Coronary artery (tissue), 2 donors: ENCODE results near the gene ANGPT4.

Experiments used
- DNase-seq: peaks from one replicate; pipeline ENCODE4 v3.0.0-alpha.2; 2017; ENCODE audit warnings: low spot score
- H3K27ac ChIP-seq, 2 donors: fragments of 200-600 bp; sonication (generic); one replicate each; pipeline ENCODE4 v1.5.1; 2016 to 2019
- H3K4me3 ChIP-seq: fragments of 200-600 bp; sonication (generic); 2 replicates; pipeline ENCODE4 v1.5.1; 2016; ENCODE audit warnings: mild to moderate bottlenecking, moderate library complexity
- TF ChIP-seq, protein P1 (sequence below): fragments of 200-600 bp; sonication (generic); IDR thresholded peaks from one replicate; pipeline ENCODE4 v1.5.1; 2019; ENCODE audit warnings: antibody characterized with exemption

ANGPT4 gene

DNA sequence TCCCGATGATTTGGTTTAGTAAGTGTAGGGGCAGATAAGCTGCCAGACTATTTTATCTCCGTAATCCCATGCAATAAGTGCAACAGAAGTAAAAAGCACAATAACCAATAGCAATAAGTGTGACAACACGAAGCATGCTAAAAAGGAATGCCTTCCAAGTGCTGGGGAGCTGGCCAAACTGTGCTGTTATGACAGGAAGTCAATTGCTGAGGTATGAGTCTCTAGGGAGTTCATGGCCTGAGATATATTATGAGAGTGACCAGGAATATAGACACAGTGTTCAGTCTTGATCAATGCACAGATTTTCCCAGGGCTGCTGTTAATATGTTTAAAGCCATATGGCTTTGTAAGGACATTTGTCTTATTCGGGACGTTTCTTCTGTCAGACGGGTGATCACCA, 10.5 kb upstream of the ANGPT4 start:
- no peak overlapping the region for H3K4me3 ChIP-seq
- no peak for DNase-seq
- TF ChIP-seq, protein P1, sequence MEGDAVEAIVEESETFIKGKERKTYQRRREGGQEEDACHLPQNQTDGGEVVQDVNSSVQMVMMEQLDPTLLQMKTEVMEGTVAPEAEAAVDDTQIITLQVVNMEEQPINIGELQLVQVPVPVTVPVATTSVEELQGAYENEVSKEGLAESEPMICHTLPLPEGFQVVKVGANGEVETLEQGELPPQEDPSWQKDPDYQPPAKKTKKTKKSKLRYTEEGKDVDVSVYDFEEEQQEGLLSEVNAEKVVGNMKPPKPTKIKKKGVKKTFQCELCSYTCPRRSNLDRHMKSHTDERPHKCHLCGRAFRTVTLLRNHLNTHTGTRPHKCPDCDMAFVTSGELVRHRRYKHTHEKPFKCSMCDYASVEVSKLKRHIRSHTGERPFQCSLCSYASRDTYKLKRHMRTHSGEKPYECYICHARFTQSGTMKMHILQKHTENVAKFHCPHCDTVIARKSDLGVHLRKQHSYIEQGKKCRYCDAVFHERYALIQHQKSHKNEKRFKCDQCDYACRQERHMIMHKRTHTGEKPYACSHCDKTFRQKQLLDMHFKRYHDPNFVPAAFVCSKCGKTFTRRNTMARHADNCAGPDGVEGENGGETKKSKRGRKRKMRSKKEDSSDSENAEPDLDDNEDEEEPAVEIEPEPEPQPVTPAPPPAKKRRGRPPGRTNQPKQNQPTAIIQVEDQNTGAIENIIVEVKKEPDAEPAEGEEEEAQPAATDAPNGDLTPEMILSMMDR, result no peak
- H3K27ac ChIP-seq, result no peak overlapping the region

DNA sequence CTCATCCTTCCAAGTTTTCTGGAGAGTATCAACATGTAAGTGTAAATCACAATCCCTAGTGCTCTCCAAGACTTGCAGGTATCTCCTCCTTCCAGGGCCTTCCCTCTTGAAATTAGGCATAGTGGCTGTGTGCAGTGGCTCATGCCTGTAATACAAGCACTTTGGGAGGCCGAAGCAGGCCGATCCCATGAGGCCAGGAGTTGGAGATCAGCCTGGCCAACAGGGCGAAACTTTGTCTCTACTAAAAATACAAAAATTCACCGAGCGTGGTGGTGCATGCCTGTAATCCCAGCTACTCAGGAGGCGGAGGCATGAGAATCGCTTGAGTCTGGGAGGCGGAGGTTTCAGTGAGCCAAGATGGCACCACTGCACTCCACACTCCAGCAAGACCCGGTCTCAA, 9.4 kb upstream of the ANGPT4 start:
- TF ChIP-seq, protein P1, result no peak
- Histone ChIP-seq H3K27ac (no peak overlapping the region), H3K4me3 (no peak overlapping the region)
- peak; percentile 21 for DNase-seq

DNA sequence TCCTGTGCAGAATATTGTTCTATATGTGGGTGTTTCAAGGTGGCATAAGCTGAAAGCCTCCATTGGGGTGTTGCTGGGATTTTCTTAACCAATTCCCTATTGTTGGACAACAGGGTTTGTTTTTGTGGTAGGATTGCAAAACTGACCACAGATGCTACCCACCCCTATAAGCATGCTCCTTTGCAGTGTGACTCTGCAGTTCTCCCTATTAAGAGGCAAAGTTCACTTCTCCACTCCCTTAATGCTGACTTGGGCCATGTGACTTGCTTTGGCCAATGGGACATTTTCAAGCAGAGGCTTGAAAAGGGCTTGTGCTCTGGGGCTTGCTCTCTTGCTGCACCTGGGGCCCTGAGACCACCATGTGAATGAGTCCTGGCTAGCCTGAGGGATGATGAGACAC, 8.5 kb upstream of the ANGPT4 start:
- Histone ChIP-seq H3K27ac (no peak overlapping the region), H3K4me3 (no peak overlapping the region)
- TF ChIP-seq, protein P1, result no peak
- no peak for DNase-seq

DNA sequence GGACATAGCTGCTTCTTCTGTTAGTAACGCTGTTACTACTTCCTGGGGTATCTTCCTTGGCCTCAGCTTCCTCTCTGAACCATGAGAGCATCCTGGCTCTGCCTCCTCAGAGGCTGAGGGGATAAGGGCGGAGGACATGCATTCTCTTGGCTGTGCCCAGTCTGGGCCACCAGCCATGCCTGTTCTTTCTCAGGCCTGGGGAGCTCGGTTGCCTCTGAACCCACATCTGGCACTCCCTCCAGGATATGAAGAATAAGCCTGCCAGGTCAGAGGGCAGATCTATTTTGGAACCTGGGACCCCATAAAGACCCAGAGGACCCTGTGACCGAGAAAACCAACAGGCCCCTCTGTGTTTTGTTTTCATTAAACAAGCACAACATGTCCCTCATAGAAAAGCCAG, 6.6 kb upstream of the ANGPT4 start:
- no peak for DNase-seq
- Histone ChIP-seq H3K4me3 (no peak overlapping the region), H3K27ac (peak overlapping the region in 1 of 2 donors; percentile 27)
- TF ChIP-seq, protein P1, result no peak

DNA sequence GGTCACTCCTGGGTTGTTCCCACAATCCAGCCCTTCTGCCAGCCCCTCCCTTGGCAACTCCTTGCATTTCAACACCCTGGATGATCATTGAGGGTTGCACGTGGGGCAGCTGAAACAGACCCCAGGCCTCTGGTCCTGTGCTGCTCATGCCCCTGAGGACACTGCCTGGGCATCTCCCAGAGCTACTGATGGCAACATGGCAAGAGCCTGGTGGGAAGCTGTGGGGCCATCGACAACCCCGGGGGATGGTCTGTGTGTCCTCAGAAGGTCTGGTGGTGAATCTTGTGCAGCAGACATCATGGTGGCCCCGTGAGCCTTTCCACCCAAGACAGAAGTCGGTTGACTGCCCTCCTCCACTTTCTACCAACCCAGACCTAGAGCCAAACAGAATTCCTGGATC, 4.9 kb upstream of the ANGPT4 start:
- no peak overlapping the region for H3K4me3 ChIP-seq
- H3K27ac ChIP-seq, result no peak overlapping the region
- DNase-seq, result no peak
- TF ChIP-seq, protein P1, result no peak

DNA sequence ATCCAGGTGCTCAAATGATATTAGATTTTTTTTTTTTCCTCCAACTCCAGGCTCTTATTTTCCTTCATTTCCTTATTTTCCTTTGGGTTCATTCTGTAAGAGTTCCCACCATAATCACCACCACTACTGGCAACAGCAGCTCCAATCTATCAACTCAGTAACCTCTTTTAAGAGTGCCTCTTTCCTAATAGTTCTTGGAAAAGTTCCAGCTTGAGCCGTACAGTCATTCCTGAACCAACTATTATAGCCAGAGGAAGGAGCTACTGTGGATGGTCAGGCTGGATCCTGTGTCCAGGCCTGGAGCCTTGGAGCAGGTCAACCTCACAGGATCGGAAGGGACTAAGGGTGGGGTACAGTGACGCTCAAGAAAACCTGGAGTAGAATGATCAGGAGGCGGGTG, 4.2 kb upstream of the ANGPT4 start:
- TF ChIP-seq, protein P1, result no peak
- Histone ChIP-seq H3K4me3 (no peak overlapping the region), H3K27ac (no peak overlapping the region)
- DNase-seq, result no peak

DNA sequence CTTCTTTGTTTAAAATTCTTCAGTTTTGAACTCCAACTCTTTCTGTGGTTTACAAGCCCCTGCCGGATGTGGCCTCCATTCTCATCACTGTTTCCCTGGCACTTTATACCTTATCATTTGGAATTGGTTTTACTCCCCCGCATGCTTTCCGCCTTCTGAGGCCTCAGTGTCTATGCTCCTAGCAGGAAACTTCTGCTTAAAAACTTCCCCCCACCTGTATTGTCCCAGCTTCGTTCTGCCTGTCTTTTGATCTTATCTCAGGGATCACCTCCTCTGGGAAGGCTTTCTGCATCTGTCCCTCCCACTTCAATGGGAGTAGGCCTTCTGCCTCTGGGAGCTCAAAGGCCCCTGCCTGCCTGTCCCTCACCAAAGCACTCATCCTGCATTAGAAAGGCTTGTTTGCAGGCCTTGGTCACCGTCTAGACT, 3.4 kb upstream of the ANGPT4 start:
- no peak overlapping the region for H3K4me3 ChIP-seq
- H3K27ac ChIP-seq, result no peak overlapping the region
- no peak for DNase-seq
- TF ChIP-seq, protein P1, result no peak
